ENCODE measurements around the gene CUX1.

CUX1 gene

DNA sequence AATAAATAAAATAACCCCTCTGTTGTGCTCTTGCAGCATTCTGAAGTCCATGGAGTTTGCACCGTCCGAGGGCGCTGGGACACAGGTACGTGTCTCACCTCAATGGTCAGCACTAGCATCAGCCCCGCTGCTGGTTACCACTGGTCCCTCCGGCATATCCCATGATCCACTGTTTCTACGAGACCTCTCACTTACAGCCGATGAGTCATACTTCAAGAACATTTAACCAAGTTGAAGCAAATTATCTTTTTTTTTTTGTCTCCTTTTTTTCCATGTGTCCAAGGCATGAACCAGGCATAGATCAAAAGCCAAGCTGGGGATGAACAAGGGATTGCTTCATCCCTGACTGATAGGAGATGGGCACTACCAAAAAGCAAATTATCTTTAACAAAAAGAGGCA lies 376.4 kb downstream of the CUX1 start:
- DNase-seq = no peak

DNA sequence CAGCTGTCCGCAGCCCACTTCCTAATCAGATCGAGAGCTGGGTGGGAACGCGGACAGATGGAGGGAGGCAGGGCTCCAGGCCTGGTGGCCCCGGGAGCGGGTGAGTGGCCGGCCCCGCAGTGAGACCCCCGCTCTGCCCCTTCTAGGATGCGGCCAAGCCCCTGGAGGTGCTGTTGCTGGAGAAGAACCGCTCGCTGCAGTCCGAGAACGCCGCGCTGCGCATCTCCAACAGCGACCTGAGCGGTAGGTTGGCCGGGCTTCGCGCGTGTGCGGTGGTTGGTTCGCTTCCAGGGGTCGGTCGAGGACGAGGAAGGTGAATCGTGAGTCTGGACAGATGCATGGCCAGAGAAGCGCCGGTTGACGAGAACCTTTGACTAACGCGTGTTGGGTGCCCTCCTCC lies 377.9 kb downstream of the CUX1 start:
- no peak for DNase-seq

DNA sequence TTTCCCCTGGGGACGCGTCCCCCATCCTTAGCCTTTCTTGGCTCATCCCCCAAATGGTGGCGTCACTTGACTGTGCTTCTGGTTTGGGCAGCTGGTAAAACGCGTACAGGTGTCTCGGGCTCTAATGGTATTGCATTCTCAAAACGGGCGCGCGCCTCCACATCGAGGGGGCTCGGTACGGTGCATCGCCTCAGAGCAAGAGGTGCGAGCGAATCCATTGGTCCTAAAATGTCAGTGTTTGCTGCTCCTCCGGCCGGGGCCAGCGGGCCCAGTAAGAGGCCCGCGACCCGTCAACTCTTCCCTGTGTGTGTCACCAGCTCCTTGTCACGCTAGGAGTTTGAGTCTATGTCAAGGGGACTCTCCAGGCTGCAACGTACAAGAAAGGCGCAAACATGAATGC lies 378.6 kb downstream of the CUX1 start:
- DNase-seq = no peak

DNA sequence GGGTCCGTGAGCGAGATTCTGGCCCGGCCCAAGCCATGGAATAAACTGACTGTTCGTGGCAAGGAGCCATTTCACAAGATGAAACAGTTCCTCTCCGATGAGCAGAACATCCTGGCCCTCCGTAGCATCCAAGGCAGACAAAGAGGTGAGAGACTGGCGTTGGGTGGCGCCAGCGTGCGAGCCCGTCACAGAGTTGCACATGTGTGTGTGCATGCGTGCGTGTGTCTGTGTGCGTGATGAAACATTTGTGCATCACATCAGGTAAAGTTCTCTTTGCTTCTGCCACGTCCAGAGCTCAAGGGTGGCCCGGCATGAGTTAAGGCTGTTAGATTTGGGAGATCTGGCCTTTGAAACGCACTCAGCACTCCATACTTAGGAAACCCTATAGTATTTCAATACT lies 379.7 kb downstream of the CUX1 start:
- no peak for DNase-seq

DNA sequence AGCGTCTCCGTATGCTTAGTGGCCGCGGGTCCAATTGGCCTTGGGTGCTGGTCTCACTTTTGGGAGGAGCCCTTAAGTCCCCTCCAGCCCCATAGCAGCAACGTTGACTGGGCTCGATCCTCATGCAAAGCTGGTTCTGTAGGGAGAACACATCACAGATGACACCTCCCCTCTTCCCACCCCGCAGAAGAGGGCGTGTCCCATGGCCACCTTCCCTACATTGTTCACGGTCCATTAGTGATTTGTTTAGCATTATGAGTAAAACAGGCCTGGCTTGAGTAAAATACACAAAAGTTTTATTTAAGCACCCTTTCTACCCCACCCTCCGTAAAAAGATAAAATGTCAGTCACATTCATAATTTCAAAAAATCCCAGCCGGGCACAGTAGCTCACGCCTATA lies 380.2 kb downstream of the CUX1 start:
- DNase-seq = no peak

DNA sequence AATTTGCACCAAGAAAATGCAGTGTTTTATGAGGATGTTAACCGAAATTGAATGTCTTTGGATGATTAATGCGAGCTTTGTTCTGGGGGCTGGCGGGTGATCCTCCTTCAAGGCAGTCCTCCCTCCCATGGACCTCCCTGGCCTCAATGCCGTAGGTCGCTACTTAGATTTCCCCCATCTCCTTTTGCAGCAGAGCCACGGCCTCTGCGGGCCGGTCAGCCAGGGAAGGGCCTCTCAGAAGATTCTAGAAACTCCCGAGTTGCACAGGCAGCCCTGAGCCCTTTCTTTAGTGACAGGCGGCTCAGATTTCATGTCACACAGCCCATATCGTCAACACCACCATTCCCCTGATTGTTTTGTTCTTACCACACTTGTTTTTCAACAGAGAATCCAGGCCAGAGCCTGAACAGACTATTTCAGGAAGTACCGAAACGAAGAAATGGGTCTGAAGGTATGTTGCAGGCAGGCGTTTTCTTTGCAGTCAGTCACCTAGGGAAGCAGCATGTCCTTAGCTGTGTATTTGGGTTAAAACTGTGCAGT lies 381.1 kb downstream of the CUX1 start:
- no peak for DNase-seq

DNA sequence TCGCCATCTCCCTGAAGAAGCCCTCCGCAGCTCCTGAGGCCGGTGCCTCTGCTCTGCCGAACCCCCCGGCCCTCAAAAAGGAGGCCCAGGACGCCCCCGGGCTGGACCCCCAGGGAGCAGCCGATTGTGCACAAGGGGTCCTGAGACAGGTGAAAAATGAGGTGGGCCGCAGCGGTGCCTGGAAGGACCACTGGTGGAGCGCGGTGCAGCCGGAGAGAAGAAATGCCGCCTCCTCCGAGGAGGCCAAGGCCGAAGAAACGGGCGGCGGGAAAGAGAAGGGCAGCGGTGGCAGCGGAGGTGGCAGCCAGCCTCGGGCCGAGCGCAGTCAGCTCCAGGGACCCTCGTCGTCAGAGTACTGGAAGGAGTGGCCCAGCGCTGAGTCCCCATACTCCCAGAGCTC lies 384.1 kb downstream of the CUX1 start:
- DNase-seq = no peak

DNA sequence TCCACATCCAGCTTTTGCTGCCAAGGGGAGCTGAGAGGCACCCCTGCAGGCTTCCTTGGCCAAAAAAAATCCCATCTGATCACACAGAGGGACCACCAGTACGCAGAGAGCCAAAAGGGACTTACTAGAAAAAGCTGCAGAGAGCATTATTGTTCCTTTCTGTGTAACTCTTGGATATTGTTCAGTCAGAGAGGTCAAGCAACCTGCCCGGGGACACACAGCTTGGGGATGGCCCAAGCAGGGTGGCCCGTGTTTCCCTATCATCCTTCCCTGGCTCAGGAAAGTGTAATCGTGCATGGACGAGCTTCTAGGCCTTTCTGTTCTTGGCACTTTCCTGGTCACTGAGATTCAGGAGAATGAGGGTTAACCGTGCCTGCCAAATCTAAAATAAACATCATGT lies 385.1 kb downstream of the CUX1 start:
- DNase-seq = no peak

DNA sequence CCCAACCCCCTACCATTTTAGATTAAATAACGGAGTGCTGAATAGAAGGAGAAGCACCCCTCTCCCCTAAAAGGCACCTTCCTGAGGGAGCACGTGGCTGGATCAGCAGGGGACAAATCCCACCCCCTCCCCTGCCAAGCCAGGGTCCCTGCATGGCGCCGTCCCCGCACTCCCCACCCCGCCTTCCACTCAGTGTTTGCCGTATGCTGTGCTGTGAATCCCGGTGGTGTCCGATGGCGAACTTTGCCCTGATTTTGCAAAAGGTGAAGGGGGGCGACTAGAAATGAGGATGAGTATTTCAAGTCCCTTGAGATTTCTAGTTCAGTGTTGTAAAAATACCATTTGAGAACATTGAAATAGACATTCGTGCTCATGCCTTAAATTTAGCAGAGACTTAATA lies 385.8 kb downstream of the CUX1 start:
- DNase-seq = no peak

DNA sequence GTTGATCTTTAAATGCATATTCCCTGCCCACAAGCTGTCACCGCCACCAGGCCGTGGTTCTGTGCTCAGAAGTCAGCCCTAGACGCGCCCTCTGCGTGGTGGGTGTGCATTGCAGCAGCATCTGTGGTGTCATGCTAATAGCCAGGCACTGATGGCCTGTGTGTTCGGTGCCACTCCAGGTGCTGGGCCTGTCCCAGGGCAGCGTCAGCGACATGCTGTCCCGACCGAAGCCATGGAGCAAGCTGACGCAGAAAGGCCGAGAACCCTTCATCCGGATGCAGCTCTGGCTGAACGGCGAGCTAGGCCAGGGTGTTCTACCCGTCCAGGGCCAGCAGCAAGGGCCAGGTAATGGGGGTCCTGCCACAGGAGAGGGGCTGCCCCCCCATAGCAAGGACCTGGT lies 386.8 kb downstream of the CUX1 start:
- no peak for DNase-seq

DNA sequence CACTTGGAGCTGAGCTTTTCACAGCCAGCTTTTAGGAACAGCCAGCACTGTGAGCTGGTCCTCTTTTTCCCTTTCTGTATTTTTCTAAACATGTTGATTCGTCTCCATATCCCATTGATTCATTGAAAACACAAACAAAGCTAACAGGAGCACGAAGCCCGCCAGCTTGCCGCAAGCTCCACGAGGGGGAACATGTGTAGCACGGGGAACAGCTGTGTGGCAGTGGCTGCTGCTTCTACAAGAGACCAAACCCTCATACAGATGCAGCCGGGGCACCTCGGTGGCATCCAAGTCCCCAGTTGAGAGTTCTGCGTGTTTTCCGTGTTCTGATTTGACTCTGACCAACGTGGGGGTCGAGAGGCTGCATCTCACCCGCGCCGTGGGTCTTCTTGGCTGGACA lies 388.5 kb downstream of the CUX1 start:
- DNase-seq = peak; percentile 43

DNA sequence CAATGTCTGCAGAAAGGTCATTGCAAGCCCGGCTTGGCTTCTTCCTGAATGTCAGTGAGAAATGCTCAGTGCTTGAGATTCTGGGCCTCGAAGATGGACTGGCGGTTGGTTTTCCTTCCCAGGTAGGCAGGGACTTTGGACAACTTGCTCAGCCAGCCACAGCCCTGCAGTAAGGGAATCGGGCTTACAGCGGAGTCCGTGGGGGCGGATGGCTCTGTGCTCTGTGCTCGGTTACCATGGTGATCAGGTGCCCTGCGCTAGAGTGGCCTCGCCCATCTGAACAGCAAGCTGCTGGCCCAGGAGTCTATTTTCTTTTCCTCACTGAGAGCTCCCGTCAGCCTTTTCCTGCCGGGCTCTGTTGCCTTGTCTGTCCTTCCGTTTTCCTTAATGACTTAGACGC lies 391.4 kb downstream of the CUX1 start:
- no peak for DNase-seq

DNA sequence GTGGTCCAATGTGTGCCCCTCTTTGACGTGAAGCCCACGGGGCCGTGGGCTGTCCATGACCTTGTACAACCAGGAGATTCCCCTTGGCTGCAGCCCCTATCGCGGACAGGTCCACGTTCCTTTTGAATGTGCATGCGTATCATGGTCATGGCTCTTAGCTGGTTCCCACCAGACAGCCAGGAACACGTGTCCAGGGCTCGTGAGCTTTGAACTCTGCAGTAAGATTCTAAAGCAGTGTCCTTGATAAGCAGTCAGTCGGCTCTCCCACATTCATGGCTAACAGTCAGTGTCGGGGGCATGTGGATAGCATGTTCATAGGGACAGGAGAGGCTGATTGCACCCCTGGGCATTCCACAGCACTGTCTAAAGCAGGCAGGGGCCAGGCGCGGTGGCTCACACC lies 393.4 kb downstream of the CUX1 start:
- no peak for DNase-seq

DNA sequence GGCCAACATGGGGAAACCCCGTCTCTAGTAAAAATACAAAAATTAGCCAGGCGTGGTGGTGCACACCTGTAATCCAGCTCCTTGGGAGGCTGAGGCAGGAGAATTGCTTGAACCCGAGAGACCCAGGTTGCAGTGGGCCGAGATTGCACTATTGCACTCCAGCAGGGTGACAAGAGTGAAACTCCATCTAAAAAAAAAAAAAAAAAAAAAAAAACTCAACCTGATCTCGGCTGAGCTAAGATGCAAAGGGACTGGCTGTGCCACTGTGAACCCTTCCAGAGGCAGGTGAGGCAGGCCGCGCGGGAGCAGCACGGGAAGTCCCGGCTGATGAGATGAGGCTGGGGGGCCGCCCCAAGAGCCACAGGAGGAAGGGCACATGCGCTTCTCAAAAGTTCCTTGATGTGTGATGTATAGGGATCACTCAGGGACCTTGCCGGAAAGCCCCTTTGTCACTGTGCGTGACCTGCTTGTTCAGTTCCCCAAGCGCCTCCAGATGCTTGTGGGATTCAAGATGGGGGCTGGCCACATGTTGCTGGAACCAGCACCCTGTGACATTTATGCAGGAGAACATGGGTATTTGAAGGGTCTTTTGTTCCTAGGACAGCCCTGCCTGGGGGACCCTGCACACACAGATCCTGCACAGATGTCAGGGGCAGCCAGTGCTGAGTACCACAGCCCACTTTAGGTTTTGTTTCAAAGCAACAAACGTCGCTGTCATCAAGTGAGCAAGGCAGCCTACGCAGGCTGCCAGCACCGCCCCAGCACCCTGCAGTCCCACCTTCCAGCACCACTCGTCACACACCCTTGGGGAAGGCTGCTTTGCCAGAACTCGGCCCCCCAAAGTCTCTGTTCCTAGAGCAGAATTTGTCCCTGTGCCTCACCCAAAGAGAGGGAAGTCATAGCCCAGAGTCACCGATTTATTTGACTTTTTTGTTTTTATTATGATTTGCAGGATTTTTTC lies 394.4 kb downstream of the CUX1 start:
- DNase-seq = no peak

DNA sequence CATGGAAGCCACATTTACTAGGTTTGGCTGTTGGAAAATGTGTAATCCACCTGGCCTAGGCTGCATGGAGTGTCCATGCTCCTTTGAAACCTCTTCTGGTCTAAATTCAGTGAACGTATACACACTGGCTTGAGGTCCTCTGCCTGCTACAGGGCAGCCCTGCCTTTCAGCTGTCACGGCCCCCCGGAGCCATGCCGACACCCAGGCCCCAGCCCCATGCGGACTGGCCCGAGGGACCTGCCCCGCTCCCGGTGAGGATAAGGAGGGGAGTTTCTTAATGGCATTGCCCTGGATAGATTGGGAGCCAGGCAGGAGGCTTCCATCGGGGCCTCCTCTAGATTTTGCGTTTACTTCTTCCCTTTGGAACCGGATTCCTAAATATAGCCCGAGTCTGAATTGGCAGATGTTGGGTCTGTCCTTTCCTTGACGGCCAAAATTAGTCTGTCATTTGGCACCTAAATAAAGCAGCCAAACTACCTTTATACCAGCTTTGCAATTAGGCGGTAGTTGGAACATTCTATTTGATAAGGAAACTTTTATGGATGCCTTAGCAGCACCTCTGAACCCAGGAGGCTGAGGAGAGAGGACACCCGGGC lies 397.1 kb downstream of the CUX1 start:
- DNase-seq = no peak

DNA sequence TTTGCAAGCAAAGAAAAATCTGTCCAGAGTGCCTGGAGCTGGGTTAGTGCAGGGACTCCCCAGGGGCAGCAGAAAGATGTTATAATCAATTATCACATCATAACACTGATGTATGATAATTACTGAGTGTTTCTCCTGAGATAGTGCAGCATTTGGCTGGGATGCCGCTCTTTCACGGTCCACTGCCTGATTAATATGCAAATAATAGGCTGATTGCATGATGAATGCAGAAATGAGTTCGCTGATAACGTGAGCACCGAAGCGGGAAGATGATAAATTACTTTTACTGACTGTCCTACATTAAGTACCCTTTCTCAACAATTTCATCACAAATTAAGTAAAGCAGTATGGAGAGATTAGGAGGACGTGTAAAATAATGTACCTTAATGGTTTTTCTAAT lies 397.8 kb downstream of the CUX1 start:
- DNase-seq = no peak

DNA sequence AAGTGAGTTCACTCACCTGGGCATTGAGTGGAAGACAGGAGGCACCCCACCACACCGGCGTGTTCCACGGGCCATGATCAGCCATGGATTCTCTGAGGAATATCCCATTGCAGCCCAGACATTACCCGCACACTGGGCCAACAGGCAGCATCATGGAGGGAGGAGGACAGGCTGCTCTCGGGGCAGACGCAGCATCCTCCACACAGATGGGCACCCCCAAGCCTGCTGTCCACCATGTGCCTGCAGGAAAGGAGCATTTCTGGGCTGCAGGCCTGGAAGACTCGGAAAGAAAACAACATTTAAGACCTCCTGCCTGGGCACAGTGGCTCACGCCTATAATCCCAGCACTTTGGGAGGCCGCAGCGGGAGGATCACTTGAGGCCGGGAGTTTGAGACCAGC lies 398.3 kb downstream of the CUX1 start:
- DNase-seq = no peak

DNA sequence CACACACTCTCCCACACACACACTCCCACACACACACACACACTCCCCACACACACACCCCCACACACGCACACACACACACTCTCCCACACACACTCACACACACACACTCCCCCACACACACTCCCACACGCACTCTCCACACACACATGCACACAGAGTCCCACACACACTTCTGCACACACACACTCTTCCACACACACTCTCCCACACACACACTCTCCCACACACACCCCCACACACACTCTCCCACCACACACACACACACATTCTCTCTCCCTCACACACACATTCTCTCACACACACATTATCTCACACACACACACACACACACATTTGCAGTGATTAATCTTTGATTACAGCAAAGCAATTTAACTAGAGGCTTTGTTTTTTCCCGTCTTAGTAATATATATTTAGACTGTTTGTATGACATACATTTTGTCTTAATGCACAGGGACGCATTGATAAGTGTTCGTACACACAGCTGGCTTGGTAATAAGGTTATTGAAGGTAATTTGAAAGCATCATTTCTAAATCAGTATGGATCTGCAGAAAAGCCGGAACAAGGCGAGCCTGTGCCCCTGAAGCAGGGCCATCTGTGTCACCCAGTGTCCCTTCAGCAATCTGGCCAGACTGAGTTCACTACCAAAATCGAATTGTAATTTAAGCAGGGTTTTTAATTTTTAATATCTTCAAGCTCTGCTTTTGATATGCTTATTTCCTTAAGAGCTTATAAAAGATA lies 399.3 kb downstream of the CUX1 start:
- no peak for DNase-seq

DNA sequence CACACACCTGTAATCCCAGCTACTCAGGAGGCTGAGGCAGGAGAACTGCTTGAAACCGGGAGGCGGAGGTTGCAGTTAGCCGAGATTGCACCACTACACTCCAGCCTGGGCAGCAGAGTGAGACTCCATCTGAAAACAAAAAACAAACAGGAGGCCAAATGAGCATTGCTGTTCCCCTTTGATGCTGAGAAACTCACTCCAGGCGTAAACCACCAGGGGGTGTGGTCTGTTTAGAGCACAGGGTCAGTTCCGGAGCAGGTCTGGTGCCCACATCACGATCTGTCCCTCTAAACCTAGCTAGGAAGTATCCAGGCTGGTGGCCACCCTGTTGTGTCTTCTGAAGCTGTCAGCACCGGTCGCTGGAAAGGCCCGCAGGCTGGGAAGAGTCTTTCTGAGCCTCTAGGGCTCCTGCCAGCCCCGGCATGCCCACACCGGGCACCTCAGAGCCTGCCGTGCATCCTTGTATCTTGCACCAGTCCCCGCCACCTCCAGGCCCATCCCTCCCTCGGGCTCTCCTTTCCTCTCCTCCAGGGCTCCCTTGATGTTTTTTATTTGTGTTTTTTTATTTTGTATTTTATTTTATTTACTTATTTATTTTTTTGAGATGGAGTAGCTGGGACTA lies 402.9 kb downstream of the CUX1 start:
- no peak for DNase-seq

DNA sequence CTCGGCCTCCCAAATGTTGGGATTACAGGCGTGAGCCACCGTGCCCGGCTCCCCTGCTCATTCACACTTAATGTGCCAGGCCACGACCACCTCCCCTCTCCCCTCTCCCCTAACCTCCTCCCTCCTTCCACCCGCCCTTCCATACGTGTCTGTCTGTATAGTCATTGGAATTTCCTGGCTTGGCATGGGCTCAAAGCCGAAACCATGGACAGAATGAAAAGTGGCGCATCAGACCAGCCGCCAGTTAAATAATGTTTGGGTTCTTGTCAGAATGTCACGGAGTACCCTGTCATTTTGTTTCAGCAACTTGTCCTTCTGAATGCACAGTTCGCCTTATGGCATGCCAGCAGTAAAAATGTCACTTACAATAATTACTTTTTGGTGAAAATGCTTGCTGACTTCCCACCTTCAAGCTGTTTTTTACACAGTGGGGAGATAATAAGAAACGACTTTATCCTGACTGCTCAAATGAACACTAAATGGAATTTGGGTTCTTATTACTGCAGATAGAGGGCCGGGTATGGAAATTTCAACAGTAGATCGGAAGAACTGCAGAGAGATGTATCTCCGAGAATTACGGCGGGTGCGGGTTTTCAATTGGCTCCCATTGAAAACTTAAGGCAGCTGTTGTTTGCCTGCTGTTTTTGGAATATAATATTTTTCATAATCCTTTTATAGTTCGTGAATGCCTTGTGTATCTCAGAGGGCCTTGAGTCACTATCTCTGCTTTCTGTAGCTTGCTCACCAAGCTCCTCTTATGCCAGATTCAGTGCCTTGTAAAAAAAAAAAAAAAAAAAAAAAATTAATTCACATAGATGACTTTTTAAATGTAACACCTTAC lies 403.8 kb downstream of the CUX1 start:
- no peak for DNase-seq

DNA sequence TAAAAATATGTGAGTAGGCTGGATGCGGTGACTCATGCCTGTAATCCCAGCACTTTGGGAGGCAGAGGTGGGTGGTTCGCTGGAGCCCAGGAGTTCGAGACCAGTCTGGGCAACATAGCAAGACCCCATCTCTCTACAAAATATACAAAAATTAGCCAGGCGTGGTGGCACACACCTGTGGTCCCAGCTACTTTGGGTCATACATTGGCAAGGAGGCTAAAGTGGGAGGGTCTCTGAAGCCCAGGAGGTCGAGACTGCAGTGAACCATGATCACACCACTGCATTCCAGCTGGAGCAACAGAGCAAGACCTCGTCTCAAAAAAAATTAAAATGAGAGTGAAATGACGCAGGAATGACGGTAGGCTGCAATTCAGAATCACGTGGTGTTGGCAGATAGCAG lies 404.5 kb downstream of the CUX1 start:
- DNase-seq = no peak

DNA sequence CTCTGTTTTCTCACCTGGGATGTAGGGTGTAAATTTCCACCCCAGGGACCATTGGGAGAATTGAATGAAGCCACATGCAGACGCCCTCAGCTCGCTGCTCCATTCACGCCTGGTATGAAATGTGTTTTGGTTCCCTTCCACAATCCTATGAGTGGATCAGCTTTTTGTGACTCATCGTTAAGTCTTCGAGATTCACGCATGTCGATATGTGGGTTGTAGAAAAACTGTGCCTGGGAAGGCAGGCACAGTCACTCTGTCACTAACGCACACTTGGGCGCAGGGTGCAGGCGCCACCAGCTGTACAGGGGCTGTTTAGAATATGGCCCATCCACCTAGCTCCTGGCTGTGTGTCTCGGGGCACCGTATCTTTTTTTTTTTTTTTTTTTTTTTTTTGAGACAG lies 405.0 kb downstream of the CUX1 start:
- no peak for DNase-seq

All from midbrain (tissue), 1 donor.